Measurements from ENCODE around the gene GRIK2. TPM values are rescaled to one million over a fixed set of nuclear protein-coding genes. Genes with fewer than 3 reads are reported as not detected.

Gene GRIK2
- total RNA-seq, 3 donors from 2014 or later, result 1.3 to 1.8 (median 1.5) TPM

GRCh38 chr6:101434601-101435000 is 41.1 kb downstream of the GRIK2 start:
- DNase-seq, result no peak
- ATAC-seq, result no peak
- no peak for TF ChIP-seq CTCF (IDR thresholded peaks at IDR 0.05)
- H3K4me3 ChIP-seq, result no peak overlapping the region
- H3K36me3 ChIP-seq (ENCODE audit: low read depth), result no peaks in the 10 kb centered on the region
- no peaks in the 10 kb centered on the region for H3K4me1 ChIP-seq (ENCODE audit: low read depth)
- intact Hi-C loops (cut with DNase I, micrococcal nuclease), result no loop called here
- no peaks in the 10 kb centered on the region for H3K9me3 ChIP-seq

- Histone ChIP-seq H3K4me3 (no peak overlapping the region), H3K4me1 (ENCODE audit: low read depth) (no peaks in the 10 kb centered on the region), H3K9me3 (no peaks in the 10 kb centered on the region), H3K36me3 (ENCODE audit: low read depth) (no peaks in the 10 kb centered on the region)
- no peak for ATAC-seq
- no peak for TF ChIP-seq CTCF (IDR thresholded peaks at IDR 0.05)
- DNase-seq, result no peak
- intact Hi-C loops (cut with DNase I, micrococcal nuclease), result no loop called here
These were observed 41.5 kb downstream of the GRIK2 start for GRCh38 chr6:101435038-101435437.

- ATAC-seq, result no peak
- TF ChIP-seq CTCF (IDR thresholded peaks at IDR 0.05), result no peak
- intact Hi-C loops (cut with DNase I, micrococcal nuclease), result no loop called here
- H3K4me3 ChIP-seq, result no peak overlapping the region
- H3K9me3 ChIP-seq, result no peaks in the 10 kb centered on the region
- no peaks in the 10 kb centered on the region for H3K36me3 ChIP-seq (ENCODE audit: low read depth)
- no peak for DNase-seq
- H3K4me1 ChIP-seq (ENCODE audit: low read depth), result no peaks in the 10 kb centered on the region
These were observed 46.3 kb downstream of the GRIK2 start for GRCh38 chr6:101439790-101440189.

- Histone ChIP-seq H3K36me3 (ENCODE audit: low read depth) (no peaks in the 10 kb centered on the region), H3K4me3 (no peak overlapping the region), H3K4me1 (ENCODE audit: low read depth) (no peaks in the 10 kb centered on the region), H3K9me3 (no peaks in the 10 kb centered on the region)
- intact Hi-C loops (cut with DNase I, micrococcal nuclease), result no loop called here
- no peak for ATAC-seq
- DNase-seq, result no peak
- no peak for TF ChIP-seq CTCF (IDR thresholded peaks at IDR 0.05)
These were observed 49.8 kb downstream of the GRIK2 start for GRCh38 chr6:101443315-101443714.

- Histone ChIP-seq H3K36me3 (ENCODE audit: low read depth) (no peaks in the 10 kb centered on the region), H3K9me3 (no peaks in the 10 kb centered on the region), H3K4me1 (ENCODE audit: low read depth) (no peaks in the 10 kb centered on the region), H3K4me3 (no peak overlapping the region)
- intact Hi-C loops (cut with DNase I, micrococcal nuclease), result no loop called here
- no peak for ATAC-seq
- no peak for DNase-seq
- TF ChIP-seq CTCF (IDR thresholded peaks at IDR 0.05), result no peak
These were observed 51.2 kb downstream of the GRIK2 start for GRCh38 chr6:101444717-101445116.

GRCh38 chr6:101445527-101445926 is 52.0 kb downstream of the GRIK2 start:
- intact Hi-C loops (cut with DNase I, micrococcal nuclease), result no loop called here
- no peaks in the 10 kb centered on the region for H3K9me3 ChIP-seq
- H3K36me3 ChIP-seq (ENCODE audit: low read depth), result no peaks in the 10 kb centered on the region
- no peak for TF ChIP-seq CTCF (IDR thresholded peaks at IDR 0.05)
- DNase-seq, result no peak
- no peak for ATAC-seq
- no peak overlapping the region for H3K4me3 ChIP-seq
- no peaks in the 10 kb centered on the region for H3K4me1 ChIP-seq (ENCODE audit: low read depth)
